C4-2B (cell line): ENCODE data around the gene SKOR1.

Experiments used
- ZFX ChIP-seq: fragments of 450-650 bp; IDR thresholded peaks from 2 replicates; pipeline ENCODE4 v1.6.1; 2017
- TF ChIP-seq, protein P1 (sequence below): fragments of 450-650 bp; conservative IDR thresholded peaks from 2 replicates; pipeline ENCODE4 v1.5.1; 2017; ENCODE audit warnings: mild to moderate bottlenecking

DNA sequence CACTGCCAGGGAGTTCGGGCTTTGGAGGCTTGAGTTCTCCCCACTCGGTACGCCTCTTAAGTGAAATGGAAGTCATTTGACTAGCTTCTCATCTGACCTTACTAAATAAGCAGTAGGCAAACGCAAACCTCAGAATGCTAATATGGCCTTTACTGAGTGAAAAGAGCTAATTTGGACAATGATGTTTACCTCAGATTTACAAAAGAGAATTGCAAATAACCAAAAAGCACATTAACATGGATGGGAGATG, 16.1 kb downstream of the SKOR1 start:
- TF ChIP-seq, protein P1, sequence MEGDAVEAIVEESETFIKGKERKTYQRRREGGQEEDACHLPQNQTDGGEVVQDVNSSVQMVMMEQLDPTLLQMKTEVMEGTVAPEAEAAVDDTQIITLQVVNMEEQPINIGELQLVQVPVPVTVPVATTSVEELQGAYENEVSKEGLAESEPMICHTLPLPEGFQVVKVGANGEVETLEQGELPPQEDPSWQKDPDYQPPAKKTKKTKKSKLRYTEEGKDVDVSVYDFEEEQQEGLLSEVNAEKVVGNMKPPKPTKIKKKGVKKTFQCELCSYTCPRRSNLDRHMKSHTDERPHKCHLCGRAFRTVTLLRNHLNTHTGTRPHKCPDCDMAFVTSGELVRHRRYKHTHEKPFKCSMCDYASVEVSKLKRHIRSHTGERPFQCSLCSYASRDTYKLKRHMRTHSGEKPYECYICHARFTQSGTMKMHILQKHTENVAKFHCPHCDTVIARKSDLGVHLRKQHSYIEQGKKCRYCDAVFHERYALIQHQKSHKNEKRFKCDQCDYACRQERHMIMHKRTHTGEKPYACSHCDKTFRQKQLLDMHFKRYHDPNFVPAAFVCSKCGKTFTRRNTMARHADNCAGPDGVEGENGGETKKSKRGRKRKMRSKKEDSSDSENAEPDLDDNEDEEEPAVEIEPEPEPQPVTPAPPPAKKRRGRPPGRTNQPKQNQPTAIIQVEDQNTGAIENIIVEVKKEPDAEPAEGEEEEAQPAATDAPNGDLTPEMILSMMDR: no peak
- no peak for TF ChIP-seq ZFX
